Muscle layer of colon (tissue), 2 donors: Measurements from ENCODE around the gene VPS18.

ENCODE experiments used
- H3K27ac ChIP-seq: one replicate; pipeline ENCODE4 v1.7.0; 2013; ENCODE audit warnings: low read depth, mild to moderate bottlenecking, low read length, moderate library complexity
- H3K27me3 ChIP-seq, 2 donors: one replicate each; pipeline ENCODE4 v1.7.0; 2013; ENCODE audit warnings: low read length in 2 of 2, mild to moderate bottlenecking in 2 of 2; ENCODE audit not compliant: insufficient read depth in 2 of 2, control insufficient read depth in 1 of 2
- H3K36me3 ChIP-seq: one replicate; pipeline ENCODE4 v1.7.0; 2013; ENCODE audit warnings: mild to moderate bottlenecking, low read length; ENCODE audit not compliant: insufficient read depth
- H3K4me1 ChIP-seq: one replicate; pipeline ENCODE4 v1.7.0; 2013; ENCODE audit warnings: mild to moderate bottlenecking, low read length; ENCODE audit not compliant: insufficient read depth
- H3K4me3 ChIP-seq, 2 donors: one replicate each; pipeline ENCODE4 v1.7.0; 2013; ENCODE audit warnings: low read length in 2 of 2, low read depth in 1 of 2, mild to moderate bottlenecking in 1 of 2, moderate library complexity in 1 of 2
- H3K9ac ChIP-seq: one replicate; pipeline ENCODE4 v1.7.0; 2013; ENCODE audit warnings: low read length
- H3K9me3 ChIP-seq: one replicate; pipeline ENCODE4 v1.7.0; 2013; ENCODE audit warnings: mild to moderate bottlenecking, low read length
- donor health status: abdominal sarcoma.
- donor health status: Adenocarcinoma of cecum.

VPS18 gene

DNA sequence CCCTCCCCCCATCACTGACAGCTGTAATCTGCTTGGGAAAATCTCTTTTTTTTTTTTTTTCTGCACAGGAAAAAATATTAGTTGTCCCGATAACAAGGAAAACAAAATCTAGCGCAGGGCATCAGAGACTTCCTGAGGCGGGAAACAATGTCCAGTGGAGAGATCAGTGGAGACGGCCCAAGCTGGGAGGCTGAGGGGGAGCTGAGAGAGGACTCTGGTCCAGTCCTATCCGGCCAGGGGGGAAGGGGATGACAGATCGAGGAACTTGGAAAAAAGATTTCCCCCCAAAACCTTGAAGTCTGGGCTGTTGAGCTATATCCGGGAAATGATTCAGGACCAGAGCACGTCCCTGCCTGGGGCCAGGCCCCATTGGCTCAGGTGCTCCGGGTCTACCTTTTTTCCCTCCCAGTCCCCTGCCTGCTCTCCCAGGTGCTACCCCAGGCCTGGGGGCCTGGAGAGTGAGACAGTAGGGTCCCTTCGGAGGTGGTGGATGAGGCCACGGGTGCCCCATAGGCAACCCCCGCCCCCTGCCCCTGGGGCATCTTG is 20.9 kb downstream of the VPS18 start:
- Histone ChIP-seq H3K27ac (no peak overlapping the region), H3K9ac (no peak overlapping the region), H3K36me3 (no peaks in the 10 kb centered on the region), H3K9me3 (no peaks in the 10 kb centered on the region), H3K4me1 (no peaks in the 10 kb centered on the region), H3K27me3 (no peaks in the 10 kb centered on the region), H3K4me3 (no peak overlapping the region)

DNA sequence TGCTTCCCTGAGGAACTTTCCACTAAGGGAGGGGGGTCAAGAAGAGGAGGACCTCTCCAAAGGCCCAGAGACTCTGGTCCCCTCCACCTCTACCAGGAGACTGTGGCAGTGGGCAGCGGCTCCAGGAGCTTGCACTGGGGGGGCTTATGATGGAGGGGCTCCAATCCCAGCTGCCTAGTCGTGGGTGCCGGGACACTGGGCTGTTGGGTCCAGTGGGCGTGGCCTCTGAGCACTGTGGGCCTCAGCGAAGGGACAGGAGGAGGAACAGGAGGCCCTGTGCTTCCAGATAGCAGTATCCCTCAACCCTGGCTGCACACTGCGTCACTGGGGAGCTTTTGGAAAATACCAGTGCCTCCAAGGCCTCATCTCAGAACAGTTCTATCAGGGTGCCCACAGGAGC is 21.4 kb downstream of the VPS18 start:
- no peak overlapping the region for H3K27ac ChIP-seq
- H3K9ac ChIP-seq = no peak overlapping the region
- H3K4me3 ChIP-seq = no peak overlapping the region
- H3K4me1 ChIP-seq = no peaks in the 10 kb centered on the region
- no peaks in the 10 kb centered on the region for H3K27me3 ChIP-seq
- no peaks in the 10 kb centered on the region for H3K36me3 ChIP-seq
- H3K9me3 ChIP-seq = no peaks in the 10 kb centered on the region

DNA sequence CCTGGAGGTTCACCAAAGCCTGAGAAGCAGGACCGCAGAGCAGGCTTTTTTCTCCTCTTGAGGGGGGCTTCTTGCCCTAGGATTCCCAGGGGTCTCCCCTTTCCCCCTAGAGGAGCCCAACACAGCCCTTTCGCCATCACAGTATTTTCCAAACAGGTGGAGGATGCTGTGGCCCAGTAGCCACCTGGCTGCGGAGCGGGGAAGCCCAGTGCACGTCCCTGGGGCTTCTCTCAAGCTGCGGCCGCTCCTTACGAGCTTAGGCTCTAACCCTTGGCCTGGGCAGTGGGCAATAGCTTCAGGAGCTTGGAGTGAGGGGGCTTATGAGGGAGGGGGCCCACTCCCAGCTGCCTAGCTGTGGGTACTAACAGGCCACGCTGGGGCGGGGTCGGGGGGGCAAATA is 23.3 kb downstream of the VPS18 start:
- H3K27me3 ChIP-seq = no peaks in the 10 kb centered on the region
- no peaks in the 10 kb centered on the region for H3K9me3 ChIP-seq
- no peak overlapping the region for H3K4me3 ChIP-seq
- H3K4me1 ChIP-seq = no peaks in the 10 kb centered on the region
- H3K9ac ChIP-seq = no peak overlapping the region
- no peaks in the 10 kb centered on the region for H3K36me3 ChIP-seq
- H3K27ac ChIP-seq = no peak overlapping the region

DNA sequence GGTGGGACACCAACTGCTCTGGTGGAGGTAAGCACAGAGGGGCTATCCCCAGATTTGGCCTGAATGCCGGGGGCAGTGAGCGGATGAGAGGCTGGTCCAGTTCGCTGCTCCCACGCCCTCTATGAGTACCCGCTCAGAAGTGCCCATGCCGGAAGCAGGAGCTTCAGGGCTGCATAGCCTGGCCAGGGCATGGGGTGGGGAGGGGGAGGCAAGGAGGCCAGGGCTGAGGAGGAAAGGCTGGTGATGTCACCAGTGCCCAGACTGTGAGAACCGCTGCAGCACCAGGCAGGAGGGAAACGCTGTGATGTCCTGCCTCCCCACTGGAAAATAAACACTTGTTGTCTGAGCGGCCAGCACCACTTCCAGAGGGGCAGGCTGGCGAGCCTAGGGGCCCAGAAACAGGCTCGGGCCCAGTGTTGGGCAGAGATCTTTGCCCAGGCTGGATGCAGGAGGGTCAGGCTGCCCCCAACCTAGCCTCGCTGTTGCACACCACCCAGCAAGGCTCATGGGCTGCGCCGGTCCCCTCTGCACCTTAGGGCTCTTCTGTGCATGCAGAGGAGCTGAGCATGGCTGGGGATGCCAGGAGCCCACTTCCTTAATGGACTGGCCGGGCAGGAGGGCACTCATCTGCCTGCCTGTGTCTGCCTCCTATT is 24.0 kb downstream of the VPS18 start:
- no peaks in the 10 kb centered on the region for H3K9me3 ChIP-seq
- no peak overlapping the region for H3K9ac ChIP-seq
- no peak overlapping the region for H3K27ac ChIP-seq
- no peak overlapping the region for H3K4me3 ChIP-seq
- no peaks in the 10 kb centered on the region for H3K27me3 ChIP-seq
- no peaks in the 10 kb centered on the region for H3K36me3 ChIP-seq
- H3K4me1 ChIP-seq = no peaks in the 10 kb centered on the region

DNA sequence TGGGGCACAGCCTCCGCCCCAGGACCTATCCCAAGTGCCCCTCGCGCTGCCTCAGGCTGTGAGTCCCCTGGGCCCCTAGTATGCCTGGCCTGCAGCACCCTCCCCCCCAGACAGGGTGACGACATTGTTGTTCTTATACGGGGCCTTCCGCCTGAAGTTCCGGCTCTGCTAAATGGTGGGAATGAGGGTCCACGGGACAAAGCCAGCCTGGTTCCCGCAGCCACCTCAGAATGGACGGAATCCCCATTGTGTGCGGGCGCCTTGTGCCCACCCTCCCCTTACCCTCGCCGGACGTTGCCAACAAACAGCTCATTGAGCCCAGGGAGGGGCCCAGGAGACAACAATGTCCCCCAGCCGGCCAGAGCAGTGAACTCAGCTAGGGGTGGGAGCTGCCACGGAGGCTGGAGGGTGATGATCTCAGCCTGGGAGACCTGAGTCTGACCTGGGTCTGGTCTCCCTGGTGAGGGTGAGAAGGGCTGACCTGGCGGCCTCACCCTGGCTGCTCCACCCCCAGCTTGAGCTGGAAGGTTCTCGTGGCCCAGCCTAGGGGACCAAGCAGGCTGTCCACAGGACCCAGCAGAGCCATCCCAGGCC is 24.6 kb downstream of the VPS18 start:
- Histone ChIP-seq H3K4me1 (no peaks in the 10 kb centered on the region), H3K36me3 (no peaks in the 10 kb centered on the region), H3K27ac (no peak overlapping the region), H3K4me3 (no peak overlapping the region), H3K9me3 (no peaks in the 10 kb centered on the region), H3K9ac (no peak overlapping the region), H3K27me3 (no peaks in the 10 kb centered on the region)

DNA sequence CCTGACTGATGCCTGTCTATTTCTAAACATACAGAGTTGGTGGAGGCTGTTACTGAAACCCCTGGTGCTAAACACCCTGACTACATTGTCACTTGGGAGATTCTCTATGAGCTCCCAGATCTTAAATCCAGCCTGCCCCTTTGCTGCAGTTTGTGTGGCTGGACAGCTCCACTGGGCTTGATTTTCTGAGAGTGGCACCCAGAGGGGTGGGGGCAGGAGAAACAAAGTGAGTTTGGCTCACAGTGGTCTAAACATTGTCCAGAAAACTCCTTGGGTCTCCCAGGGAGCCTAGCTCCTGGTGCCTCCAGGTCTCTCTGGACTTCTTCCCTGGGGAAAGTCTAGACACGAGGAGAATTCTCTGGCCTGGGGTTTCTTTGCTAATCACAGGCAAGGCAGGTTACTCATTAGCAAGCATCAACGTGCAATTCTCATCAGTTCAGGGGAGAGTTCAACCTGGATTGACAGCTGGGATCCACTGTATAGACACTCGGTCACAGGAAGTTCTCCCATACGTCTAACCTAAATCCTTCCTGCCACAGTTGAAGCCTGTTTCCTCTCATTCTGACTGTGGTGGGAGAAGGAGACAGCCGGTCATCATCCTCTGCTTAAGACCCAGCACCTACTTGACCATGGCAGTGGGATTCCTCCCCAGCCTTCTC is 27.8 kb downstream of the VPS18 start:
- no peak overlapping the region for H3K4me3 ChIP-seq
- H3K9ac ChIP-seq = no peak overlapping the region
- H3K9me3 ChIP-seq = no peaks in the 10 kb centered on the region
- H3K4me1 ChIP-seq = peaks cover 10% of the 10 kb centered on the region
- H3K27me3 ChIP-seq = peaks cover 15 to 19% of the 10 kb centered on the region in 2 donors
- no peak overlapping the region for H3K27ac ChIP-seq
- no peaks in the 10 kb centered on the region for H3K36me3 ChIP-seq

DNA sequence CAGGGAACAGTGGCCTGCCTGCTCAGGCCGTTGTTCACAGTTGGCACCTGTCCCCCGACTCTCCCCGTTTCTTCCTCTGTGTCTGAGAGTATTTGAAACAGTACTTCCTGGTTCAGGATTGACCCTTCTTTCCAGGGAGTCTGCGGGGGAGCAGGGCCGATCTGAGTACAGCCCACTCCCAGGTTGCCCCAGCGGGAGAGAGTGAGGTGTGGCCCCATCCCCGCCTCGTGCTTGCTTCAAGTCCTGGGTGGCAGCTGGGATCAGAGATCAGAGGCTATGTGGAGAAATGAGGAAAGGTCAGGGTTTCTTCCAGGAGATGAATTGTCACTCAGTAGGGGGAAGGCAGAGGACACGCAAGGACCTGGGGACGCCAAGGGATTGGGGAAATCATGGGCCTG is 28.4 kb downstream of the VPS18 start:
- Histone ChIP-seq H3K36me3 (no peaks in the 10 kb centered on the region), H3K4me3 (no peak overlapping the region), H3K27ac (no peak overlapping the region), H3K9me3 (no peaks in the 10 kb centered on the region), H3K9ac (no peak overlapping the region), H3K27me3 (peaks cover 18 to 24% of the 10 kb centered on the region in 2 donors), H3K4me1 (peaks cover 11% of the 10 kb centered on the region)

DNA sequence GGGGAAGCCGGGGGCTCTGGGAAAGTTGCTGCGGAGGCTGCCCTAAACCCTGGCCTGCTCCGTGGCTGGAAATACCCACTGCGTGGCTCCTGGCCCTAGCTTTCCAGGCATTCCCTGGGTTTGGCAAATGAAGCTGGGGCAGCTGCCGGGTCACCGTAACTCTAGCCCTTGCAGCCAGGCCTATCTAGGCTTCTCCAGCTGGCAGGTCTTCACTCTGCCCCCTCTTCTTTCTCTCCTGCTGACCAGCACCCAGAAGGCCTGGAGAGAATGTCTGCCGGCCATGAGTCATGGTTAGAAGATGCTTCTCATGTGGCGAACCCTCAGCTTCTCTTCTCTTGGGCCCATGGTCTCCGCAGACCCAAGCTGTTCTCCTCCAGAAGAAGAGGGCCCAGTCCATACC is 29.3 kb downstream of the VPS18 start:
- Histone ChIP-seq H3K9me3 (no peaks in the 10 kb centered on the region), H3K27ac (no peak overlapping the region), H3K36me3 (no peaks in the 10 kb centered on the region), H3K9ac (no peak overlapping the region), H3K4me3 (no peak overlapping the region), H3K4me1 (peaks cover 14% of the 10 kb centered on the region), H3K27me3 (peaks cover 26 to 34% of the 10 kb centered on the region in 2 donors)

DNA sequence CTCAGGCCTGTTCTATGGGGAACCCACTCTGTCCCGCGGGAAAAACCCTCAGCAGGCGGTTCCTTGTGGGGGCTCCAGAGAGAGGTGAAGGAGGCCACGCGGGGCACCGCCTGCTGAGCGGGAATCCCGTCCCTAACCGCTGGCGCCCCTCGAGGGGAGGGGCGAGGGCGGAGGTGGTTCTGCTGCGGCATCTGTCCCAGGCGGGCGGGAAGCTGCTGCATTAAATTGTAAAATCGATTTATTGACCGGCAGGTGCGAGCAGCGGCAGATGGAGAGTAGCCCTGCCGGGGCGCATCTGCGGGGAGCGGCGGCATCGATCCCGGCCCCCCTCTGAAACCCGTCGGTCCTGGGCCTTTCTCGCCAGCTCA is 31.2 kb downstream of the VPS18 start:
- Histone ChIP-seq H3K9me3 (no peaks in the 10 kb centered on the region), H3K36me3 (no peaks in the 10 kb centered on the region), H3K9ac (no peak overlapping the region), H3K27me3 (peaks cover 40 to 53% of the 10 kb centered on the region in 2 donors), H3K27ac (no peak overlapping the region), H3K4me3 (no peak overlapping the region), H3K4me1 (peaks cover 31% of the 10 kb centered on the region)

DNA sequence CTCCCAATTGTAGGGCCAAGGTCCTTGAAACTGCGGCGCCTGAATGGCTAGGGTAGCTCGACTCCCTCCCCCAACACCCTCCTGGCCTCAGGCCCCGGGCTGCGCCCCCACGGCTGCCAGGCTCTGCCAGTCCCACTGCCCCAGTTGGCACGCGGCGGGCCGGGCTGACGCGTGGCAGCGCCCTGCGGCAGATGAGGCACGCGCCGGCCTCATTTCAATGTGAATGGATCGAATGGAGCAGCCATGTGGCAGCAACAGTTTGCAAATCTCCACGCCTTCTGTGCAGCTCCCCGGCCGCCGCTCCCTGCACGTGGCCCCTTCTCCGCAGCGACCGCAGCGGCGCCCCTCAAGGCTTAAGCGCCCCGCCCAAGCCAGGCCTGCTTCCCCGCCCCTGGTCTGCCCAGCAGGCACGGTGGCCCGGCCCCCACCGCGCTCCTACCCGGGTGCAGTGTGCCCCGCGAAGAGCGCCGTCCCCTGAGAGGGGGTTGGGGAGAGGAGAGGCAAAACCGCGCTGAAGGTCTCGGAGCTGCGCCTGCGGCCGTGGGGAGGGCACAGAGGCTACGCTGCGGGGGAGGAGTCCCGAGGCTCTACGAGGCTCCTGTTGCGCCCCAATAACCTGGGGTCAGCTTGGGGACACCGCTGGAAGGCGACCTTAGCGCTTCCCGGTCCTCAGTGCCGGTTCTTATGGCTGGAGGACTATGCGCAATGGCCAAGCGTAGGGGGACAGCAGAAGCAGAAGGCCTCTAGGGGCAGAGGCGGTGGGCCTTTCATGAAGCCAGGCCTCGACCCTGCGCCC is 31.8 kb downstream of the VPS18 start:
- Histone ChIP-seq H3K27me3 (peaks cover 46 to 59% of the 10 kb centered on the region in 2 donors), H3K9me3 (no peaks in the 10 kb centered on the region), H3K9ac (no peak overlapping the region), H3K4me3 (peak overlapping the region; percentile 27), H3K4me1 (peaks cover 37% of the 10 kb centered on the region), H3K36me3 (no peaks in the 10 kb centered on the region), H3K27ac (no peak overlapping the region)
